Cerebellar cortex (tissue), 1 donor: Measurements from ENCODE around the gene LHB.
A peak's percentile ranks its signal among the peaks of the same experiment; 100 is the strongest.
"Not testable (repeated sequence)": the region's sequence is repeated elsewhere in the genome, so short reads cannot be mapped to it uniquely, and the experiment has no call there.

Source experiments
- DNase-seq: peaks from one replicate; pipeline ENCODE4 v3.0.0-alpha.2; 2015; ENCODE audit warnings: low spot score

LHB gene

DNA sequence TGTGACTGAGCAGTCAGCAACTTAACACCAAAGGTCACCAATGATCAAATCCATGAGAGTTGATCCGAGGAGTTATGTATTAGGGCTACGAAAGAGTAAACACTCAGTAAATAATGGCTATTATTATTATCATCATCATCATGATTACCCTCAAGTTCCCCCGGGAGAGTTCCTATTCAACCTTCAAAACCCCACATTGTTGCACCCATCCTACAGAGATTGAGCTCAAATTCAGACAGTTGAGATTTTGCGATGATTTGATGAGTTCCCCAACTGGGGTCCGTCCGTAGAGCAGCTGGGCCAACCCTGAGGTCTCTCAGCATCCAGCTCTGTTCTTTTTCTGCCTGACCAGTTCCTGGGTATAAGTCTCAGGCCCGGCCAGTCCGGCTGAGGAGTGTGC is 21.2 kb upstream of the LHB start:
- DNase-seq, result not testable (repeated sequence)

DNA sequence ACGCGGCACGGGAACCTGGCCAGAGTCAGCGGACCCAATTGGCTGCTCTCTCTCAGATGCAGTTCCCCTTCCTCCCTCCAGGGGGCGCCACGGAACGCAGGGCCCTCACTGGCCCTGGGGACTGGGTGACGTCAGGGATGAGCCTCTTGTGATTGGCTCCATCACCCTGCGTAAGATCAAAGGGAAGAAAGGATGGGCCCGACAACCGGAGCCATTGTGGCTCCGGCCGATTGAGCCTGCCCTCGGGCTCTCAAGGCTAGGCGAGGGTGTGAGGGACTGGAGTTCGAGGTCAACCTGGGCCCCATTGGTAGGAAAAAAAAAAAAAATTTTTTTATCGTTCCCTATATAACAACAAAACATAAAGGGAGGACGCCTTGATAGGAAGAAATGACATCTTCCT is 19.9 kb upstream of the LHB start, which contains the start of gene CGB1:
TSS of gene CGB1 (minus strand) at position 81 of the 400 bp plus-strand sequence. CDS start 184 bp downstream, outside the sequence.
- DNase-seq, result not testable (repeated sequence)

DNA sequence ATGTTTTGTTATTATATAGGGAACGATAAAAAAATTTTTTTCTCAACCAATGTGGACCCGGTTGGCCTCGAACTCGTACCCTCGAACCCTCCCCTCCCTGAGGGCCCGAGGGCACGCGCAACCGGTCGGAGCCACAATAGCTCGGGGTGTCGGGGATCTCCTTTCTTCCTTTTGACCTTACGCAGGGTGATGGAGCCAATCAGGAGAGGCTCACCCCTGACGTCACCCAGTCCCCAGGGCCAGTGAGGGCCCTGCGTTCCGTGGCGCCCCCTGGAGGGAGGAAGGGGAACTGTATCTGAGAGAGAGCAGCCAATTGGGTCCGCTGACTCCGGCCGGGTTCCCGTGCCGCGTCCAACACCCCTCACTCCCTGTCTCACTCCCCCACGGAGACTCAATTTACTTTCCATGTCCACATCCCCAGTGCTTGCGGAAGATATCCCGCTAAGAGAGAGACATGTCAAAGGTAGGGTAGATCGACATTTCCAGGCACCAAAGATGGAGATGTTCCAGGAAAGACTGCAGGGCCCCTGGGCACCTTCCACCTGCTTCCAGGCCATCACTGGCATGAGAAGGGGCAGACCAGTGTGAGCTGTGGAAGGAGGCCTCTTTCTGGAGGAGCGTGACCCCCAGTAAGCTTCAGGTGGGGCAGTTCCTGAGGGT is 14.9 kb upstream of the LHB start, which contains the start of gene CGB2:
TSS of gene CGB2 (plus strand) at position 249 of the 660 bp plus-strand sequence. CDS start at position 455, 206 bp downstream.
- DNase-seq, result not testable (repeated sequence)

DNA sequence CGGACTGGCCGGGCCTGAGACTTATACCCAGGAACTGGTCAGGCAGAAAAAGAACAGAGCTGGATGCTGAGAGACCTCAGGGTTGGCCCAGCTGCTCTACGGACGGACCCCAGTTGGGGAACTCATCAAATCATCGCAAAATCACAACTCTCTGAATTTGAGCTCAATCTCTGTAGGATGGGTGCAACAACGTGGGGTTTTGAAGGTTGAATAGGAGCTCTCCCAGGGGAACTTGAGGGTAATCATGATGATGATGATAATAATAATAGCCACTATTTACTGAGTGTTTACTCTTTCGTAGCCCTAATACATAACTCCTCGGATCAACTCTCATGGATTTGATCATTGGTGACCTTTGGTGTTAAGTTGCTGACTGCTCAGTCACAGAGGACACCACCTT is 13.4 kb upstream of the LHB start:
- DNase-seq, result not testable (repeated sequence)

DNA sequence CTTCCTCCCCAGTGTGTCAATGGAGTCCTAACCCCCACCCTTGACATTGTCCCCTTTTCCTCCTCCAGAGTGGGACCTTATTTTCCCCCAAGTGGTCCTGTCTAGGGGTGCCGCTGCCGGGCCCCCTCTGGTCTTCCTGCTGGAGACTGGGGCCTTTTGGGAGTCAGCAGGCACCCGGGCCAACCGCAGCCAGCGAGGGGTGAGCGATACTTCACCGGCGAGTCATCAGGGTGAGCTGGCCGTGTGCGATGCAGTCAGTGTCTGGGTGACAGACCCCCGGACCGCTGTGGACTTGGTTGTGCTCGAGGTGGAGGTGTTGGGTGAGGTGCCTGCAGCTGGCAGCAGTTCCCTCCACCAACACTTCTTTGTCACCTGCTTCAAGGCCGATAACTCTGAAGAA is 12.9 kb upstream of the LHB start:
- not testable (repeated sequence) for DNase-seq

DNA sequence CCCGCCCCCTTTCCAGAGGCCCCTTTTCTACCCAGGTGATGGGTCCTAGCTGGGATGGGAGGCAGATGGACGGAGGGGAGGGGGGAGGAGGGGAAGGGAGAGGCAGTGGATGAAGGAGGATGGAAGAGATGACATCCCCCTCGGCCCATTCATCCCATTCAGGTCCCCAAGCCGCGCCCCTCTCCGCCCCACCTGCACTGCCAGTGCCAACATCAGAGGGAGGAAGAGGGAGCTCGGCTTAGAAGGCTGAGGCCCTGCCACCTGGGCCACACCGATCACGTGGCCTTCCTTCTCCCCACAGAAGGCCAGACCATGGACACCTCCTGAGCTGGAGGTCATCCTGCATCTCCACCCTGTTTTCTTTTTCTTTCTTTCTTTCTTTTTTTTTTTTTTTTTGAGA is 11.8 kb upstream of the LHB start:
- not testable (repeated sequence) for DNase-seq

DNA sequence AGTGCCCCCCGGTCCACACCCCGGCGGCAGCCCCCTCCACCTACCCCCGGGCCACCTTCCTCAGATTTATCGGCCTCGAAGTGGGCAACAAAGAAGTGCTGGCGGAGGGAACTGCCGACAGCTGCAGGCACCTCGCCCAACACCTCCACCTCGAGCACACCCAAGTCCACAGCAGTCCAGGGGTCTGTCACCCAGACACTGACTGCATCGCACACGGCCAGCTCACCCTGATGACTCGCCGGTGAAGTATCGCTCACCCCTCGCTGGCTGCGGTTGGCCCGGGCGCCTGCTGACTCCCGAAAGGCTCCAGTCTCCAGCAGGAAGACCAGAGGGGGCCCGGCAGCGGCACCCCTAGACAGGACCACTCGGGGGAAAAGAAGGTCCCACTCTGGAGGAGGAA is 8.7 kb upstream of the LHB start:
- not testable (repeated sequence) for DNase-seq

DNA sequence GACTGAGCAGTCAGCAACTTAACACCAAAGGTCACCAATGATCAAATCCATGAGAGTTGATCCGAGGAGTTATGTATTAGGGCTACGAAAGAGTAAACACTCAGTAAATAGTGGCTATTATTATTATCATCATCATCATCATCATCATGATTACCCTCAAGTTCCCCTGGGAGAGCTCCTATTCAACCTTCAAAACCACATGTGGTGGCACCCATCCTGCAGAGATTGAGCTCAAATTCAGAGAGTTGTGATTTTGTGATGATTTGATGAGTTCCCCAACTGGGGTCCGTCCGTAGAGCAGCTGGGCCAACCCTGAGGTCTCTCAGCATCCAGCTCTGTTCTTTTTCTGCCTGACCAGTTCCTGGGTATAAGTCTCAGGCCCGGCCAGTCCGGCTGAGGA is 8.2 kb upstream of the LHB start:
- not testable (repeated sequence) for DNase-seq

DNA sequence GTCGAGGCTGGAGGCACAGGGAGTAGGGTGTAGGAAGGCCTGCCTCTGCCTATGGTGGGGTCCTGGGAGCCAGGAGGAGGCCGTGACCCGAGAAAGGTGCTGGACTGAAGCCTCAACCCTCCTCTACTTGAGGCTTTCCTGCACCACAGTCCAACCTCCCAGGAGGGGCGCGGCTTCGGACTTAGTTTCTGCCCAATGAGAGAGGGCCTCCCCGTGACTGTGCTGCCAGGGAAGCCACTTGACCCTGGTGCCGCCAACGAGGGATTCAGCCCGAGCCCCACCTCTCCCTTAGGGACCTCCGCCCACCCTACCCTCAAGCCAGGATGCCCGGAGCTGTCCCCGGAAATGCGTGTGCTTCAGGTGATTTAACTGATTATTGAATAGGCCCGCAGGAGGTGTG is 7.3 kb upstream of the LHB start, which contains the start of gene CGB3:
TSS of gene CGB3 (minus strand) at position 101 of the 400 bp plus-strand sequence. CDS start 362 bp downstream, outside the sequence.
- not testable (repeated sequence) for DNase-seq

DNA sequence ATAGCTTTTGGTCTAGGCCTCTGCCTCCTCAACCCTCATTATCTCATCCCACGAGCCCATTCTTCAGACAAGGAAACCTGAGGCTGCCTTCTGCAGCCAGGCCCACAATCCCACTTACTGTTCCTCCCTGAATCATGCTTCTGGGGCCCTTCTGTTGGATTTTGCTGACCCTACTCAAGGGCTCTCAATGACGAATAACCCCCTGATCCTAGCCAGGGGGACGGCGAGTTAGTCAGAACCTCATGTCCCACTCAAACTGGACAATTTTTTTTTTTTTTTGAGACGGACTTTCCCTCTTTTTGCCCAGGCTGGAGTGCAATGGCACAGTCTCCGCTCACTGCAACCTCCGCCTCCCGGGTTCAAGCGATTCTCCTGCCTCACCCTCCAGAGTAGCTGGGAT is 5.2 kb upstream of the LHB start:
- DNase-seq, result no peak

DNA sequence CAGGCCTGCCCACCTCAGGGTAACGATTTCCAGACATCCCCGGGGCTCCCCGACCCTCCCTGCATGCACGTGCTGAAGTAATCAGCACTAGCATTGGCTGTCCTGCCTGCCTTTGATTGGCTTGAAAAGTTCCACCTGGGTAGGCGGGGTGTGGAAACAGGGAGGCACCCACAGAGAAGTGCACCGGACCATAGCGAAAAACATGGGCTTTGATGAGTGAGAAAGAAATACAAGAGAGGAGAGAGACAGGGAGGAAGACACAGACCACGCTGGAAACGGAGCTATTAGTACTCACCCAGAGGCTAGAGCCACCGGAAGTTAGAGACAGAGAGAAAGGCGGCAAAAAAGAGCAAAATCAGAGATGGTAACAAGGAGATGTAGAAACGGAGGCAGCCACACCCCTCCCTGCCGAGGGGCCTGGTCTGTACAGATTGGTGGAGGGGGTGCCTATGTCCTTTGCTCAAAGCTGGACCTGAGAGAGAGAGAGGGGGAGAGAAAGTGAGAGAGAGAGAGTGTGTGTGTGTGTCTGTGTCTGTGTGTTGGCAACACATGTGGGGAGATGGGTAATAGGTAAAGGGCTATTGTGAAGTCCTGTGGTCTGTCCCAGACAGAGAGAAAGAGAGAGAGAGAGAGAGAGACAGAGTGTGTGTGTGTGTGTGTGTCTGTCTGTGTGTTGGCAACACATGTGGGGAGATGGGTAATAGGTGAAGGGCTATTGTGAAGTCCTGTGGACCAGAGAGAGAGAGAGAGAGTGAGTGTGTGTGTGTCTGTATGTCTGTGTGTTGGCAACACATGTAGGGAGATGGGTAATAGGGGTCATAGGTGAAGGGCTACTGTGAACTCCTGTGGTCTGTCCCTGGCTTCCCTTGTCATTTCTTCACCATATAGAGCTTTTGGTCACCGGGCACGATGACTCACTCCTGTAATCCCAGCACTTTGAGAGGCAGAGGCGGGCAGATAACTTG is 4.3 kb upstream of the LHB start:
- peak; percentile 22 for DNase-seq

DNA sequence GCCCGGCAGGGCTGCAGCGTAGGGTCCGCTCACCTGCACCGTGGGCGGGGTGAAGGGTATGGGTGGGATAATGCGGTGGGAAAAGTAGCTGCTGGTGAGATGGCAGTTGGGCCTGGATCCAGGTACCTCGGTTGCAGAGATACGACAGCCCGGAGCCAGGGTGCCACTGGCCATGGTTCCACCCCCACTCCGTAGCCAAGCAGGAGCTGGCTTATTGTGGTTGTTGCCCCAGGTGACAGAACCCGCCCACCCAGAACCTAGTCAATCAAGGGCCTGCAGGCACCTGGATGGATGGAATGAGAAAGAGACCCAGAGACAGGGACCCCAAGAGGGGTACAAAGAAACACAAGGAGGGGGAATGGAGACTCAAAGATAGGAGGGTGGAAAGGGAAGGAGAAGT is 3.5 kb upstream of the LHB start:
- no peak for DNase-seq

DNA sequence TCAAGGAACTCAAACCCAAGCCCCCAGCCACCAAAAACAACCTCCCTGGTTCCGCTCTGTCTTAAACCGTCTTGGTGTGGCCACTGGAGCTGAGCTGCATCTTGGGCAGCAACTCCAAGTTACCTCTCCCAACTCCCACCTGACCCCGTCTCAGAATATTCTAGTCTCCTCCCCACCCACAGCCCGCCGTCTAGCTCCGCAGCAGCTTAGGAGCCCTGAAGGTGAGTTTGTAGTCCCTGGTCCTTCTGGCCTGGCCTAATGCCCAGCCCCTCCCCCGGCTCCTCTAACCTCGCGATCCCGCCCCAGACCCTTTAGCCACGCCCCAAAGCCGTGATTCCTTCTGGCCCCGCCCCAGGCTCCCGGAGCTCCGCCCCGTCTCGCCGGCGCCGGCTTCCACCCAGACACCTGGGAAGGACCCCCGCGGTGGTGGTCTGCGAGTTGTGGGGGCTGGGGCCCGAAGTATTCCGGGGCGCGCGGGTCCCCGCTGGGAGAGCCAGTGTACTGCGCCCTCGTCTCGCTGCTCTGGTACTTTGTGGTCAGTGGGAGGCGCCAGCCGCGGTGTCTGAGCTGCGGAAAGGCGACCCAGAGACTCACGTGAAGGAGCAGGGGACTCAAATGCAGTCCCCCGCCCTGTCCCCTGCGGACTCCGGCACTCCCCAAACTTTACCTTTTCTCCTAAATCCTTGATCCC is 2.5 kb upstream of the LHB start:
- peak; percentile 28 for DNase-seq

DNA sequence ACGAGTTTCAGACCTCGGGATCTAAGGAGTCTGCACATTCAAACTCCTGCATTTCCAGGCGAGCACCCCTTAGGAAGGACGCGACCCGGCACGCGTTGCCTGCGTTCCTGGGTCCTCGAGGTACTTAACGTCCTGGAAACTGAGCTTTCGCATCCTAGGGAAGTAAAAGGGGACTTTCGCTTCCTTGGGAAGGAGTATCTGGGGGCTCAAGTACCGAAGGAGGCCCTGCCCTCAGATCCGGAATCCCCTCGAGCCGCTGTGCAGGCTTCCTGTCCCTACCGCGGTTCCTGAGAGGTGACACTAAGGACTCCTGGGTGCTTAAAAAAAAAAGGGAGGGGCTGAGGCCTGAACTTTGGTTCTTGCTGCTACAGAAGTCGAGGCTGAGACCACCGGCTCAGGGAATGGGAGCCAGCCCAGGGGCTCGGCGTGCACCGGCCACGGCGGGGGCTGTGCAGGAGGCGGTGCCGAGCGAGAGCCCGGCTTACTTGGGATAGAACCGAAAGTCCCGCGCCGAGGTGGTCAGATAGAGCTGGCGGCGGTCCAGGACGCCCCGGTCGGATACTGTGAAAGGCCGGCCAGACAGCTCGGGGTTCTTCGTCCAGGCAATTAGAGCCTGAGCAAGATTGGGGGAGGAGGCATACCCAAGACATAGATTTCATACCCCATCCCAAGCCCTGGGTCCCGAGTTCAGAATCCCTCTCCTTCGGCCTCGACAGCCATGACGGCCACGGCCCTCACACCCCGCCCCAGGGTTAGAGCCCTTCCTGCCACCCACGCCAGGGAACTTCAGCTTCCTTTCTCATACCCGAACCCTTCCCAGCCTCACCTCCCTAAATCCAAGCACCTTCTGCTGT is 1.7 kb upstream of the LHB start:
- not testable (repeated sequence) for DNase-seq

DNA sequence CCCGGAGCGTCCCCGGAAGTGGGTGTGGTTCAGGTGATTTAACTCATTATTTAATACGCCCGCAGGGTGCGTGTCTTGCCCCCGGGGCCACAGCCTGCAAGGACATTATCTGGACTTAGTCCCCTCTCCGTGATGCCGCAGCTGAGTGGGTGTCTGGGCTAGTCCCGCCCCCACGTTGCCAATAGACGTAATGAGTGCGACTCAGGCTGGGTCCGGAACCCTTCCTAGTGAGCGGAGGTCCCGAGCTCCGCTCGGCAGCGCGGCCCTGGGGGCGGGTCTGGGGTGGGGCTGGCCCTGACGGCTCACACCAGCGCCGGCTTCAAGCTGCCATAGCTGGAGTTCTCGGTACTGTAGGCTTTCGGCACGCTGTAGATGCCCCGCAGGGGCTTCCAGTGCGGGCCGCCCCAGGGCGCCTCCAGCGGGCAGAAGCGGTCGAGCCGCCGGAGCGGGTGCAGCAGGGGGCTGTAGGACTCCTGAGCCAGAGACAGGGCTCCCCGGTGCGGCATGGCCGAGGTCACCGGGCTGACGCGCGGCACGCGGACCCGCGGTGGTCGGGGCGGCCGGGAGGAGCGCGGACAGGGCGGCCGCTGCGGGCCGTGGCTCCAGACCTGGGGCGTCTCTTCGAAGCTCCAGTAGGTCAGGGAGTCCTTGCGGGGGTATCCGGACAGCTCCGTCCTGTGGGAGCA is 918 bp upstream of the LHB start:
- DNase-seq, result peak; percentile 43

DNA sequence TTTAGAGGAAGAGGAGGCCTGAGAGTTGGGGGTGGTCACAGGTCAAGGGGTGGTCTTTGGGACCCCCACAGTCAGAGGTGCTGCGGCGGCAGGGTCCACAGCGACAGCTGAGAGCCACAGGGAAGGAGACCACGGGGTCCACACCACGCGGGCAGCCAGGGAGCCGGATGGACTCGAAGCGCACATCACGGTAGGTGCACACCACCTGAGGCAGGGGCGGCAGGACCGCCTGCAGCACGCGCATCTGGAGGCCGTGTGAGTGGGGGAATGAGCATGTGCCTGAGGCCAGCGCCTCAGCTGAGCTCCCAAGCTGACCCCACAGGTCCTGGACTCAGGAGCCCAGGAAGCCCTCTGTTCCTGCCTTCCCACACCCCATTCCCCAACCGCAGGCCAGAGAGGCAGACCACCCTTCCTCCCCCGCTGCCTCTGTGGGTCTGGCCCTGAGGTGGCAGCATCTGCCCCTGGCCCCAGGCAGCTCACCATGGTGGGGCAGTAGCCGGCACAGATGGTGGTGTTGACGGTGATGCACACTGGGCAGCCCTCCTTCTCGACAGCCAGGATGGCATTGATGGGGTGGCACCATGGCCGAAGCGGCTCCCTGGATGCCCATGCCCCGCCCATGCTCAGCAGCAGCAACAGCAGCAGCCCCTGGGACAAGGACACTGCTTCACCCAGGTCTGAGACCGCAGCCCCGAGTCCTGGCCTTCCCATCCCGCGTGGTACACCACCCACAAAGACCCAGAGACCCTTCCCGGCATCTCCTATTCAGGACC is 638 bp downstream of the LHB start:
- DNase-seq, result no peak

DNA sequence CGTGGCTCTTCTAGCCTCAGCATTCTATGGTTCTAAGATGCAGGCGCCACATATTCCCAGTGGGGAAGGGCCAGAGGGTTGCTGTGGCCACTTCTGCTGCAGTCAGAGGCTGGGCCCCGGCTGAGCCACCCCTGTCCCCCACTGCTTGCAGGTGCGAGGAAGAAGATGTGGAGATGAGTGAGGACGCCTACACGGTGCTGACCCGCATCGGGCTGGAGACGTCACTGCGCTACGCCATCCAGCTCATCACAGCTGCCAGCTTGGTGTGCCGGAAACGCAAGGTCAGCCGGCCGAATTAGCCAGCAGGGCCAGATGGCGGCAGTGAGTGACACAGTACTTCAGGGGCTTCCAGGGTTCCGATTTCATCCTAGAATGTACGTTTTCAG is 2.0 kb downstream of the LHB start:
- no peak for DNase-seq

DNA sequence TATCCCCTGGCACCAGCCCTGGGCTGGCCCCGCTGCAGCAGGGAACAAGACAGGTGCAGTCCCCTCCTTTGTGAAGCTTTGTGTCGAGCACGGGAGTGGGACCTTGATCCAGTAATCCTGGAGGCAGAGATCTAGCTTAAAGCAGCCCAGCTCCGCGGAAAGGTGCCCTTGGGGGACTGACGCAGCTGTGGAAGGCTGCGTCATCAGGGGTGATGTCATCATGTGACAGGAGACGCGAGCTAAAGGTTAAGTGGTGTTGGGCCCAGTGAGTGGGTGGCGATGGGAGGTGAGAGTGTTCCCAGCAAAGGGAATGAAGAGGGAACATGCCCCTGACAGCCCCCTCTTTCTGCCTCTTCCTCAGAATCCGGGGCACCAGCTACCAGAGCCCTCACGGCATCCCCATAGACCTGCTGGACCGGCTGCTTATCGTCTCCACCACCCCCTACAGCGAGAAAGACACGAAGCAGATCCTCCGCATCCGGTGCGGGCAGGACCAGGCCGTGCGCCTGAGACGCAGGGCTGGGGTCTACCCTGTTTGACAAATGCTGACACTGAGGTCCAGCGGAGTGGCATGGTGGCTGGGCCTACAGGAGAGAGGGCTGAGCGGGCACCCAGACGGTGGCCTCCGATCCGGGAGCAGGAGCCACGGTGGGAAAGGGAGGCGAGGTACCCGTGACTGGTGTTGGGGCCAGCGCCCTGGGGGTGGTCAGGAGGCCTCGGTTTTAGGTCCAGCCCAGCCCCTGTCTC is 2.6 kb downstream of the LHB start:
- no peak for DNase-seq

DNA sequence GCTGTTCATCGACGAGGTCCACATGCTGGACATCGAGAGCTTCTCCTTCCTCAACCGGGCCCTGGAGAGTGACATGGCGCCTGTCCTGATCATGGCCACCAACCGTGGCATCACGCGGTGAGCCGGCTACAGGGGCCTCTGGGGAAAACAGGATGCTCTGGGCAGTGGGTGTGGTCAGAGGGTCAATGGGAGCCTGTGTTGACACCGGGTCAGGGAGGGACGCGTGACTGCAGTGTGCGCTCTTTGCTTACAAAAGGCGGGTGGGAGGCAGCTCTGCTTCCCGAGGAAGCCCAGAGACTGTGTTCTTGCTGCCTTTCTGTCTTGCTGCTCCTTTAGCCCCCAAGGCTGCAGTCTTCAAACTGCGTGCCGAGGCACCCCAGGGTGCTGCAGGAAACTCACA is 5.7 kb downstream of the LHB start:
- DNase-seq, result no peak
